Smooth muscle cell of the brain vasculature (primary cell): Measurements from ENCODE around the gene SMAD3.

Experiments used
- DNase-seq: peaks from one replicate; pipeline ENCODE4 v3.0.0-alpha.2; 2012; ENCODE audit warnings: low read depth, low spot score

SMAD3 gene

GRCh38 chr15:67161881-67162280, 96.5 kb downstream of the SMAD3 start:
- no peak for DNase-seq

- DNase-seq, result no peak
Measured at GRCh38 chr15:67163180-67163579, 97.8 kb downstream of the SMAD3 start.

- DNase-seq, result no peak
Measured at GRCh38 chr15:67164401-67164791, 99.0 kb downstream of the SMAD3 start.

- no peak for DNase-seq
Measured at GRCh38 chr15:67164811-67165253, 99.4 kb downstream of the SMAD3 start.

- DNase-seq, result peak; percentile 90
Measured at GRCh38 chr15:67165254-67166253, 100.2 kb downstream of the SMAD3 start.

GRCh38 chr15:67166280-67167009, 101.0 kb downstream of the SMAD3 start:
- no peak for DNase-seq

GRCh38 chr15:67167091-67167490, 101.7 kb downstream of the SMAD3 start:
- DNase-seq, result no peak

- DNase-seq, result no peak
Measured at GRCh38 chr15:67168694-67169093, 103.3 kb downstream of the SMAD3 start.

- no peak for DNase-seq
Measured at GRCh38 chr15:67170143-67170925, 104.9 kb downstream of the SMAD3 start.

GRCh38 chr15:67171471-67171870, 106.1 kb downstream of the SMAD3 start:
- DNase-seq, result no peak

GRCh38 chr15:67172172-67172571, 106.8 kb downstream of the SMAD3 start:
- no peak for DNase-seq

- no peak for DNase-seq
Measured at GRCh38 chr15:67173005-67173404, 107.6 kb downstream of the SMAD3 start.

- no peak for DNase-seq
Measured at GRCh38 chr15:67173786-67174185, 108.4 kb downstream of the SMAD3 start.

- no peak for DNase-seq
Measured at GRCh38 chr15:67174446-67174845, 109.0 kb downstream of the SMAD3 start.

- no peak for DNase-seq
Measured at GRCh38 chr15:67174864-67175573, 109.6 kb downstream of the SMAD3 start.

GRCh38 chr15:67175643-67176071, 110.3 kb downstream of the SMAD3 start:
- no peak for DNase-seq

- no peak for DNase-seq
Measured at GRCh38 chr15:67176195-67176971, 111.0 kb downstream of the SMAD3 start.

- DNase-seq, result no peak
Measured at GRCh38 chr15:67177752-67178151, 112.3 kb downstream of the SMAD3 start.

- peak; percentile 77 for DNase-seq
Measured at GRCh38 chr15:67178569-67179210, 113.3 kb downstream of the SMAD3 start.
